Measurements from ENCODE around the gene USP24. TPM values are rescaled to one million over a fixed set of nuclear protein-coding genes. Genes with fewer than 3 reads are reported as not detected.

Gene USP24
- total and polyA plus RNA-seq, 10 of the 15 experiments (the other 5 are each of a cell fraction or from before 2014, with no cell fraction given): 4.6 to 36.5 (median 25.3) TPM

GRCh38 chr1:55081905-55082296 lies 133.3 kb downstream of the USP24 start:
- Histone ChIP-seq H3K4me2 (ENCODE audit: control insufficient read depth, insufficient read depth) (no peak overlapping the region), H3K9ac (ENCODE audit: control insufficient read depth, insufficient read depth, low read length) (no peak overlapping the region), H3K27me3 (replicated peaks in 1 of 2; ENCODE audit: control insufficient read depth in 2 of 2, insufficient read depth in 2 of 2, low read length in 1 of 2) (no peaks in the 10 kb centered on the region), H3K9me3 (replicated peaks; ENCODE audit: control insufficient read depth, insufficient read depth, low read length) (no peaks in the 10 kb centered on the region), H3K4me3 (no peak overlapping the region), H3K27ac (ENCODE audit: control insufficient read depth, insufficient read depth) (no peak overlapping the region), H3K4me1 (ENCODE audit: control insufficient read depth, insufficient read depth, low read length) (no peaks in the 10 kb centered on the region), H3K36me3 (ENCODE audit: control insufficient read depth in 2 of 2, insufficient read depth in 2 of 2, low read length in 1 of 2) (peaks cover 8 to 51% of the 10 kb centered on the region in 2 experiments), H4K20me1 (ENCODE audit: control insufficient read depth, insufficient read depth) (no peaks in the 10 kb centered on the region), H3K79me2 (ENCODE audit: control insufficient read depth, insufficient read depth, low read length) (no peaks in the 10 kb centered on the region), H2AFZ (ENCODE audit: control insufficient read depth, low read depth, low read length) (no peak overlapping the region)
- ChIA-PET CTCF (no interaction called here), RAD21 (ENCODE audit: unreplicated experiment) (interaction anchor here (1.2 kb wide), 1 partner anchor 256 kb away, joined by 3 read pairs; no protein-coding TSS in a partner anchor), POLR2A (no interaction called here), SMC1A (ENCODE audit: uncharacterized antibody, unreplicated experiment) (interaction anchor here (1.9 kb wide), 1 partner anchor 196 kb away, joined by 4 read pairs; no protein-coding TSS in a partner anchor)
- no TSS peak for BruUV-seq (replicated peaks)
- WGBS (ENCODE audit: insufficient coverage, insufficient replicate concordance, low lambda C conversion rate, missing lambda C conversion rate): 91% methylated on average over 2 of the region's 2 CpGs
- FAIRE-seq (no peak), DNase-seq (ENCODE audit: low read depth, low spot score) (no peak), ATAC-seq (no peak)
- intact Hi-C loops (cut with micrococcal nuclease; ENCODE audit: unreplicated experiment) (no loop called here), in situ Hi-C loops (cut with MboI) (no loop called here)
- TF ChIP-seq ZSCAN29 (IDR thresholded peaks at IDR 0.05) (no peak), EP300 (IDR thresholded peaks at IDR 0.05; ENCODE audit: borderline replicate concordance in 1 of 2, control insufficient read depth in 1 of 2, low read depth in 2 of 2, low read length in 2 of 2) (no peak), TARDBP (IDR thresholded peaks at IDR 0.05; ENCODE audit: borderline replicate concordance) (no peak), RAD51 (IDR thresholded peaks at IDR 0.05) (no peak), YBX1 (IDR thresholded peaks at IDR 0.05) (no peak), IRF4 (IDR thresholded peaks at IDR 0.05; ENCODE audit: low read depth, low read length) (no peak), MEF2B (IDR thresholded peaks at IDR 0.05; ENCODE audit: partially characterized antibody, poor library complexity, severe bottlenecking) (no peak), ATF7 (IDR thresholded peaks at IDR 0.05; ENCODE audit: low read depth) (no peak), NFXL1 (IDR thresholded peaks at IDR 0.05; ENCODE audit: borderline replicate concordance) (no peak), CREM (IDR thresholded peaks at IDR 0.05; ENCODE audit: low read depth) (no peak), NFYB (IDR thresholded peaks at IDR 0.05; ENCODE audit: insufficient read depth, low read depth, low read length) (no peak), ZNF592 (IDR thresholded peaks at IDR 0.05) (no peak), EZH2 (IDR thresholded peaks at IDR 0.05; ENCODE audit: borderline replicate concordance, control insufficient read depth, low read depth, low read length) (no peak), POLR2AphosphoS5 (IDR thresholded peaks at IDR 0.05; ENCODE audit: low read length) (no peak)

Measured in GM12878 (cell line).